DMS53 (cell line): Measurements from ENCODE around the gene LYZL4.

Source experiments
- DNase-seq: peaks from one replicate; lab custom pipeline; 2025; lab: John Stamatoyannopoulos, UW

LYZL4 gene

GRCh38 chr3:42371776-42372175 lies 38.6 kb downstream of the LYZL4 start:
- no peak for DNase-seq

- no peak for DNase-seq
Measured at GRCh38 chr3:42369832-42370231, 40.6 kb downstream of the LYZL4 start.

DNA sequence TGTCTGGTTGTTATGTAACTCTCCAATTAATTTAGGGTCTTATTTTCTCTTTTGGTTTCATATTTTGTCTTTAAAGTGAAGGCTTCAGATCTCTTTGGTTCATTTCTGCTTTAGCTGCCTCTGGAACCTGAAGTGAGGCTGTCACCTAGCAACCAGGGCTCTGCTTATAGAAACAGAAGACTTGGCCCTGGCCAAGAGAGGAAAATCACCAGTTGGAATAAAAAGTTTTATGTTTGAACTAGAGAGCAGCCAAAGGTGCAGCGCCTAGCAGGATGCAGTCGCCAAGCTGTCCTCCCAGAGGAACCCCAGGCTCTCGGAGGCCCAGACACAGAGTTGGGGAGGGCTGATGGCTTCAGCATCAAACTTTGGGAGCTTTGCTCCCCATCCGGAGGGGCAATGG lies 41.1 kb downstream of the LYZL4 start:
- DNase-seq, result peak; percentile 36

- no peak for DNase-seq
Measured at GRCh38 chr3:42368861-42369260, 41.5 kb downstream of the LYZL4 start.

DNA sequence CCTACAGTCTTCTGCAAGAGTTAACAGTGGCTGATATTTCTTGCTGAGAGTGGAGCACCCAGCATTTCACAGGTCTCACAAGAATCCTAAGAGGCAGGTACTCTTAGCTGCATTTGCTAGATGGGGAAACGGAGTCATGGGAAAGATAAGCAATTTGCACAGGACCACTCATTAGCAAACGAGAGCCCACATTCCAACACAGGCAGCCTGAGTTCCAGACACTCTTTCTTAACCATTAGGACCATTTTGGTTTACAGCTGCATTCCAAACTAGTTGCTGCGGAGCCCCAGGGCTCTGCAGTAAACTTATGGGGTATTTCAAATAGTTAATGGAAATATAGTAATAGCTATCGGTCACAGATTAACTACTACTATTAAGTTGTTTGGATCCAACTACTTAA lies 42.5 kb downstream of the LYZL4 start:
- DNase-seq, result no peak

- no peak for DNase-seq
Measured at GRCh38 chr3:42366550-42366949, 43.9 kb downstream of the LYZL4 start.

- no peak for DNase-seq
Measured at GRCh38 chr3:42357335-42357734, 53.1 kb downstream of the LYZL4 start.

GRCh38 chr3:42355612-42356011 lies 54.8 kb downstream of the LYZL4 start:
- no peak for DNase-seq

- DNase-seq, result no peak
Measured at GRCh38 chr3:42353631-42354030, 56.8 kb downstream of the LYZL4 start.

DNA sequence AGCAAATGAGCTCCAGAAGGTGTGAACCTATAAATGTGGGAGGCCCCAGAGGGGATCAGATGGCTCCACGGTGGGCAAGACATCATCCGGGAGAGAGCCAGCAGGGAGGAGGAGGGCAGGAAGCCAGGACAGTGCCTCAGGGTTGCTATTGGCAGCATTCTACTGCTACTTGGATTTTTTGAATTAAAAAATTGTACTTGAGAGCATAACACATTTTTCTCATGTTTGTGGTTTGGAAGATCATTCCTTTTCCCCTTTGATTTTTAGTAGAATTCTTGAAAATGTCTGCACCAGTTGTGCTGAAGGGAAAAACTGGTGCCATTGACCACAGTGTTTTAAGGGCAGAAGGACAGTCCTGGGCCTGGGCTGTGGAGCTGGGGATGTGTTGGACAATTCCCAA lies 59.2 kb downstream of the LYZL4 start:
- DNase-seq, result no peak

DNA sequence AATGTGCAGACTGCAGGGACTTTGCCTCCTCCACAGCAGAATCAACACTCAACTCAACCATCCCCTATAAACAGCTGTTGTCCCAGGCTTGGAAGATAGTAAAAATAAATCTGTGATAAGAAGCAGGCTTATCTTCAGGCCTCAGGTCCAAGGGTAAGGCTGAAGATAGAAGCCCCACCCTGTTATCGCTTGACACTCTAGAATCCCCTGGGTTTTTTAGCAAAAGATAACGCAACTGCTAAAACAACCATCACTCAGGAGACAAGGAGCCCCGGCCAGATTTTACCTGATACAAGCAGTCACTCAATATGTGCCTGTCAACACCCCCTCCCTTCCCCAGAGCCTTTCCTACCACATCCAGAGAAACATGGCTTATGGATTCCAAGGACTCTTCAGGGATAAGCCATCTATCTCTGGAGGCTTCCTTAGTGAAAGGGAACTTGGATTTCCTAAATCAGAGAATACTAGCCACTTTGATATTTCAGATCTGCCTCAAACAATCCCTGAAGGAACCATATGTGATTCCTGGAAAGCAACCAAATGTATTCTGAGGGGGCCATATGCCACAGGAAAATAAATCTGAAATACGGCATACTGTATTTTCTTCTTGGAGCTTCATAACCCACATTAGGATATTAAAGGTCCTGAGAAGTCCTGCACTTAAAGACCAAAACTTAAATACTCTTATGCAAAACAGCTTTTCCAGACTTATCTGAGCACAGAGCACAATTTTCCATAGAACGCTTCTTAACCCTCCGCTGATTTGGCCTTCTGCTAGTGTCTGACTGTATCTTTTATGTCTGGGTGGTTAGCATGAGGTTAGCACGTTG lies 60.4 kb downstream of the LYZL4 start:
- DNase-seq, result no peak

GRCh38 chr3:42347928-42348327 lies 62.5 kb downstream of the LYZL4 start:
- DNase-seq, result no peak
